Measurements from ENCODE around the gene SLC4A11.
"Not testable (repeated sequence)": the region's sequence is repeated elsewhere in the genome, so short reads cannot be mapped to it uniquely, and the experiment has no call there.

Gene SLC4A11

GRCh38 chr20:3204124-3204794 lies 34.7 kb downstream of the SLC4A11 start, which contains the start of gene DDRGK1:
DDRGK1 (minus strand) TSS chr20:3204682; CDS start chr20:3204627, 55 bp downstream.
- DNase-seq, result peak in 57 of 58 donors; percentile 48 to 94 (median 86)

- DNase-seq, result peak in 8 of 58 donors; percentile 12 to 53 (median 30)
Observed at GRCh38 chr20:3203315-3204123, 35.5 kb downstream of the SLC4A11 start.

DNA sequence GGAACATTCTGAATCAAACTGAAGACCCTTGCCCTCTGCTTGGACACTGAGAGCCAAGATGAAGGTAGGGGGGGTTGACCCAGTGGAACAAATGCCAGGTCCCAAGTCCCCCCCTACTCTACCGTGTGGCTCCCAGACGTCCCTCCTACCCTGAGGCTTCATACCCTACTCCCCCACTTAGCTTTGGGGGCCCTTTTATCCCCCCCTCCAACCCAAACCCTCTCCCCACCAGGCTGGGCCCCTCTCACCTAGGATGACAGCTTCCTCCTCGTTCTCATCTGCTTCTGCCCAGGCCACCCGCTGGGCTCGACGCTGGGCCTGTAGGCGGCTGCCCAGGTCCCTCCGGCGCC lies 36.0 kb downstream of the SLC4A11 start:
- no peak for DNase-seq

GRCh38 chr20:3199976-3200755 lies 38.8 kb downstream of the SLC4A11 start:
- DNase-seq, result no peak

- DNase-seq, result no peak
Observed at GRCh38 chr20:3199206-3199605, 39.8 kb downstream of the SLC4A11 start.

GRCh38 chr20:3195590-3196237 lies 43.3 kb downstream of the SLC4A11 start:
- DNase-seq, result peak in 1 of 58 donors; percentile 30

GRCh38 chr20:3194617-3195280 lies 44.2 kb downstream of the SLC4A11 start:
- DNase-seq, result peak in 1 of 58 donors; percentile 68

GRCh38 chr20:3193806-3194616 lies 45.0 kb downstream of the SLC4A11 start:
- DNase-seq, result peak in 32 of 58 donors; percentile 10 to 90 (median 53)

- no peak for DNase-seq
Observed at GRCh38 chr20:3192226-3193015, 46.6 kb downstream of the SLC4A11 start.

DNA sequence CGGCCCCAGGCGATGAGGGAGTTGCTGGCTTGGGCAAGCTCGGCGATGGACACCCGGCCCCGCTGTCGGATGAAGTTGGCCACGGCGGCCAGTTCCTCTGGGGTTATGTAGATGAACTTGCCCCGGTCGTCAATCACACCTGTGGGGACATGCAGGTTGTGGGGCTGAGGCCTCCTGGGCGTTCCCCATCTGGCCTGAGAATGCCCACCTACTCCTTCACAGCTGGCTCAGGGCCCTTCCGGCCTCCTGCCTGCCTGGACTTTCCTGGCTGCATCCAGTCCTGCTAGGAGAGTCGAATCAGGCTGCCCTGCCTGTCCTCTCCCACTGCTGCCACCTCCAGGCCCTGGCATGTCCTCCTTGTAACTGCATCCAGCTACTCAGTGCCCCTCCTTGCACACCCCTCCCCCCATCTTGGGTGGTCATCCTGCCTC lies 48.3 kb downstream of the SLC4A11 start:
- DNase-seq, result no peak

DNA sequence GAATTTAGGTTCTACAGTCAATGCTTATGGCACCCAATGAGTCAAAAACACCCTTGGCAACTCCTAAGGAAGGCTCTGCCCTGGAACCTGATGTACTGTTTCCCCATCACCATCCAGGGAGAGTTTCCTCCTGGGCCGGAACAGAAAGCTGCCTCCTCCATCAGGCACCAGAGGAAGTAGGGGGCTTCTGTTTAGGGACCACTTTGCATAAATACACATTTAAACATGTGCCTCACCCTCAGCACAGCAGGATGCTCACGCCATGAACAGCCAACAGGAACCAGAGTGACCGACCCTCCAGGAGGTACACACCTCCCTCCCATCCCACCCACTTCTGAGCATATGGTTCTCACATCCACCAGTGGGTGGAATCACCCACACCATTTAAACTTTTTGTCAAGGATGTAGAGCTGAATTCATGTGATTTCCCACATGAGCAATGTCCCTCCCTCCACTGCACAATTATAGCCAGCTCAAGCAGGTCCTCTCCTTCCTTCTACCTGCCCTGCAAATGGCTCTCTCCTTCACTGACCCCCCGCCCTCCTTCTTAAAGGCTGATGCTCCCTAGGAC lies 49.3 kb downstream of the SLC4A11 start:
- DNase-seq, result peak in 11 of 58 donors; percentile 15 to 74 (median 44)

GRCh38 chr20:3188823-3189413 lies 50.1 kb downstream of the SLC4A11 start:
- no peak for DNase-seq

- not testable (repeated sequence) for DNase-seq
Observed at GRCh38 chr20:3187861-3188260, 51.1 kb downstream of the SLC4A11 start.

DNA sequence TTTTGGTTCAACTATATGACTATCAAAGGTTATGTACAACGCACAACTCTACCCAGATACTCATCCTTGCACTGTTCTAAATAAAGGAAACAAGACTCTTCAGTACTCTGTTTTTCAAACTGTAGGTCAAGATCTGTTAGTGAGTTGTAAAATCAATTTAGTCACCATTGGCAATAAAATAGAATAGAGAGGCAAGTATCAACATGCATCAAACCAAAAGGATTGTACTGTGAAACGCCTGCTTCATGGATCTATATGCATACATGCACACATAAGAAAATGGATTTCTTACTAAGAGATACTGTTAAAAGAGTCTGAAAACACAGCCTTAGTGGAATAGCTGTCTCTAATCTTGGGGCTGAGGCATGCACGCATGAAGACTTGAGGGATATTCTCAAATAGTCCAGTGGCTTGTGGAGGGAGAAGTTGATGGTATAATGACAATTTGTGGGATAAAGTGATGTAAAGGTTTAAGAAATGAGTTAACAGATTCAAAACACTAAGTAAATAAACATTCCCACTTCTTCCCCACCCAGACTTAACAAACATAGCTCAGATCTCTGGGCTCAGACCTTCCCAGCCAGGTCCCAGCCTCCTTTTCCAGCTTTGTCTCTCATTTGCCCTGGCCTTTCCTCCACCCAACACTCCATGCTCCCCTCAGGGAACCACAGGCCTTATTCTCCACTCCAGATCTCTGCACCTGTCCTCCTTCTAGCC lies 54.9 kb downstream of the SLC4A11 start:
- no peak for DNase-seq

DNA sequence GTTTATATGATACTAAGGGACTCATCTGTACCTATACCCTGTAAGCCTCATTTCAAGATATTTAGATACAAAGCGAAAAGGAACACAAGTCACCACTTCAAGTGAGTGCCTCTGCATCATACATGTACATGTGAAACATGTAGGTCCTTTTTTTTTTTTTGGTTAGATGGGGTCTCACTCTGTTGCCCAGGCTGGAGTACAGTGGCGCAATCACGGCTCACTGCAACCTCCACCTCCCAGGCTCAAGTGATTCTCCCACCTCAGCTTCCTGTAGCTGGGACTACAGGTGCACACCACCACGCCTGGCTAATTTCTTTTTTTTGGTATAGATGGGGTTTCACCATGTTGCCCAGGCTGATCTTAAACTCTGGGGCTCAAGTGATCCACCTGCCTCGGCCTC lies 56.6 kb downstream of the SLC4A11 start:
- not testable (repeated sequence) for DNase-seq

DNA sequence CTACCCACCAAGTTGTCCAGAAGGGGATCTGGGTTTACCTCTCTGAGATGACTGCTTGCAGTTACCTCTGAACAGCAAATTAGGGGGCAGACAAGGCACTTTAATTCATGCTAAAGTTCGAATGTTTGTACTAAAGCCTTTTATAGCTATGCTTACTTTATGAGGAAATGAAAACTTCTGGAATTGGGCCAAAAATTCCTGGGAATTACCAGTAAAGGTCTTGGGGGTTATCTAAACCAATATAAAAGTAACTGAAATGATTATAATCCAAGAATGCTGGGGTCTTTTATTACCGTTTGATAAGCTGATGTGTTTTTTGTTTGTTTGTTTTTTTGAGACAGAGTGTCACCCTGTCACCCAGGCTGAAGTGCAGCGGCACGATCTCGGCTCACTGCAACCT lies 57.7 kb downstream of the SLC4A11 start:
- no peak for DNase-seq

- DNase-seq, result no peak
Observed at GRCh38 chr20:3180319-3180718, 58.7 kb downstream of the SLC4A11 start.
